NCI-H524 (cell line): ENCODE measurements around the gene TAX1BP3.
A peak's percentile ranks its signal among the peaks of the same experiment; 100 is the strongest.
"Not testable (repeated sequence)": the region's sequence is repeated elsewhere in the genome, so short reads cannot be mapped to it uniquely, and the experiment has no call there.

Experiments used
- DNase-seq, 2 experiments: peaks; one replicate each; lab custom pipeline; 2025; lab: John Stamatoyannopoulos, UW

Gene TAX1BP3, protein sequence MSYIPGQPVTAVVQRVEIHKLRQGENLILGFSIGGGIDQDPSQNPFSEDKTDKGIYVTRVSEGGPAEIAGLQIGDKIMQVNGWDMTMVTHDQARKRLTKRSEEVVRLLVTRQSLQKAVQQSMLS

DNA sequence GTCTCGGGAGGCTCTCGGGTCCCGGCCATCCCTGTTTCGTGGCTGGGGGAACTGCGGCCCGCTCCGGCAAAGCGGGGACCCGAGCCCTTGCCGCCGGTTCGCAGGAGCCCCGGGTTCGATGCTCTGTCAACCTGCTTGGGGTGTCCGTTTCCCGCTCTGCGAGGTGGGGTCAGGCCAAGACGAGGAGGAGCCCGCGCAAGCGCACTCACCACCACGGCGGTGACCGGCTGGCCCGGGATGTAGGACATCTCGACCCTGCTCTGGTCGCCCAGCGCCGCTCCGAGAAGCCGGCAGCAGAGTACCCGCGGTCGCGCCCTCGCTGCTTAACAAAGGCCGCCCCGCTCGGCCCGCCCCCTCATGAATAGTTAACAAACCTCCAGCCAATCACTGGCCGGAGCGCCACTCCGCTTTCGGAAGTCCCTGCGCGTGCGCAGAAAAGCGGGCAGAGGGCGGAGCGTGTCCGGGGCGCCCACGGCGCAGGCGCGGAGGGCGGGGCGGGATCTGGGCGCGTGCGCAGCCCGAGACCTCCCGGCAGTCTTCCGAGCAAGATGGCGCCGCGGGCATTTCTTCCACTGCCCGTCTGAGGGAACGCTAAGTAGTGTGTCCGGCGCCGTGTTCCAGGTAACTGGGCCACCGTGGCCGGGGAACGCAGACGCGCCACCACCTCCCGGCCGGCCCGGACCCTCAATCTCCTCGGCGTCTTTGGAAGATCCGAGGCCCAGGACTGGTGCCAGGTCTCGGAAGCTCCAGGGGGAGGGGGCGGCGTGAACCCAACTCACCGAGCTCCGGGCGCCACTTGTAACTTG is at the start of gene TAX1BP3, which contains the start of gene EMC6:
TSS of gene TAX1BP3 (minus strand) at position 300 of the 806 bp plus-strand sequence. CDS start at position 248, 52 bp downstream.
TSS of gene EMC6 (plus strand) at position 534 of the 806 bp plus-strand sequence. CDS start 335 bp downstream, outside the sequence.
- DNase-seq = peak; percentile 71 to 86

DNA sequence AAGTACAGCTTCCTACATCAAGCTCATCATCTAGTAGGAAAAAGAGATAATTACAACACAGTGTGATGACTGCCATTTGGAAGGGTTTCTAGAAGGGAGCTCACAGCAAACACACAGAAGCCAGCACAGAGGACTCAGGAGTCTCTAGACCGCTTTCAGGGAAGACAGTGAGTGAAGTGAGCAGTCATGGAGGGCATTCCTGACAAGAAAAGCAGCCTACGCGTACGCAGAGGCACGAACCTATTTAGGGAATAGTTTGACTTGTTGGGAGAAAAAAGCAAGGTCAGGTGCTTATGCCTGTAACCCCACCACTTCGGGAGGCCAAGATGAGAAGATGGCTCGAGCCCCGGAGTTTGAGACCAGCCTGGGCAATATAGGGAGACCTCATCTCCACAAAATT is 46.9 kb upstream of the TAX1BP3 start:
- no peak for DNase-seq

DNA sequence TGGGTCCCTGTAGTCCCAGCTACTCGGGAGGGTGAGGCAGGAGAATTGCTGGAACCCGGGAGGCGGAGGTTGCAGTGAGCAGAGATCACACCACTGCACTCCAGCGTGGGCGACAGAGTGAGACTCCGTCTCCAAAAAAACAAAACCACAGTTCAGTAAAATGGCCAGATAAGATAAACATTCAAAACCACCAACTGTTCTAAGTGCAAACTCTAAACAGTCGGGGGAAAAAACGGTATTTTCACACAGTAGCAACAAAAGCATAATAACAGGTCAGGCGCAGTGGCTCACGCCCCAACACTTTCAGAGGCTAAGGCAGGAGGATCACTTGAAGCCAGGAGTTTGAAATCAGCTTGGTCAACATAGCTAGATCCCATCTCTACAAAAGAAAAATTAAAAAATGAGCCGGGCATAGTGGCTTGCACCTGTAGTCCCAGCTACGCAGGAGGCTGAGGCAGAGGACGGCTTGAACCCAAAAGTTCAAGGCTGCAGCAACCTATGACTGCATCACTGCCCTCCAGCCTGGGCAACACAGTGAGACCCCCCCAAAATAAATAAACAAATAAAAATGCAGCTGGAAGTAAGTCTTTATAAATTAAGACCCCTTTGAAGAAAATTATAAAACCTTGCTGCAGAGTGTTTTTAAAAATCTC is 44.6 kb upstream of the TAX1BP3 start:
- no peak for DNase-seq

DNA sequence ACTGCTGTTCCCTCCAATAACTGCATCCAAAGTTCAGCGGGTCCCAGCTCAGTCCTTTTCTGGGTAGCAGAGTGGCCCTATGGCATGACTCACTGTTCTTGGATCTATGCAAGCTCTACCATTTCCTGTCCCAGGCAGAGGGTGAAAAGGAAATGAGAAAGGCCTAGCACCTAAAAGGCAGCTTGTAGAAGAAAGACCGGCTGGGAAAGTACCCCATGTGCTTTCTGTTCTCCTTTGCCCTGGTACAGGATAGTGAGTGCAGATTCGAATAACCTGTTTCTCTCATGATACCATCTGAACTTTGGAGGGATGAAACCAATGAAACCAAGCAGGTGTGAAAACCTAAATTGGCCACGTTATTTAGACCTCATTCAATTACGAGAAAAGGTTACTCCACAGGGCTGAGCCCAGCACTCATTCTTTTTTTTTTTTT is 42.6 kb upstream of the TAX1BP3 start:
- no peak for DNase-seq

DNA sequence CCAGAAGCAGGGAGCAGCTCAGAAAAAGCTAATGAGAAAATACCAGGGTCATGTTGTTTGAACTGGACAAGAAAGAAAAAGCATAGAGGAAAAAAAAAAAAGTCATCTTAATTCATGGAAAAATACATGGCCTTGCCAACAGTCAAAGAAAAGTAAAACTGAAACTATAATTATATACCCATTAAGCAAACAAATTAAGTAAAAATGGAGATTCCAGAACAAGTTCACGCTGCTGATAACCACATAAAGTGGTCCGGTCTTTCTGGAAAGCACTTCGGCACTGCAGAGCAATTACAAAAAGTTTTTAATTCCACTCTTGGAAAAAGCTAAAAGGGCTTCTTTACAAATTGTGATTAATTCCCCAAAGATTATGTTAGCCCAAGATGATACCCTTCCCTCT is 40.0 kb upstream of the TAX1BP3 start:
- no peak for DNase-seq

DNA sequence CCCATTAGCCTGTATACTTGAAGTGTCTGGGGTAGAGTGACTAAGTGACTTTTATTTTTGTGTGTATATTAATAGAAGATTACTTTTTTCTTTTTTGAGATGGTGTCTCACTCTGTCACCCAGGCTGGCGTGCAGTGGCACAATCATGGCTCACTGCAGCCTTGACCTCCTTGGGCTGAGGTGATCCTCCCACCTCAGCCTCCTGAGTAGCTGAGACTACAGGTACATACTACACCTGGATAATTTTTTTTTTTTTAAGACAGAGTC is 37.3 kb upstream of the TAX1BP3 start:
- DNase-seq = not testable (repeated sequence)

DNA sequence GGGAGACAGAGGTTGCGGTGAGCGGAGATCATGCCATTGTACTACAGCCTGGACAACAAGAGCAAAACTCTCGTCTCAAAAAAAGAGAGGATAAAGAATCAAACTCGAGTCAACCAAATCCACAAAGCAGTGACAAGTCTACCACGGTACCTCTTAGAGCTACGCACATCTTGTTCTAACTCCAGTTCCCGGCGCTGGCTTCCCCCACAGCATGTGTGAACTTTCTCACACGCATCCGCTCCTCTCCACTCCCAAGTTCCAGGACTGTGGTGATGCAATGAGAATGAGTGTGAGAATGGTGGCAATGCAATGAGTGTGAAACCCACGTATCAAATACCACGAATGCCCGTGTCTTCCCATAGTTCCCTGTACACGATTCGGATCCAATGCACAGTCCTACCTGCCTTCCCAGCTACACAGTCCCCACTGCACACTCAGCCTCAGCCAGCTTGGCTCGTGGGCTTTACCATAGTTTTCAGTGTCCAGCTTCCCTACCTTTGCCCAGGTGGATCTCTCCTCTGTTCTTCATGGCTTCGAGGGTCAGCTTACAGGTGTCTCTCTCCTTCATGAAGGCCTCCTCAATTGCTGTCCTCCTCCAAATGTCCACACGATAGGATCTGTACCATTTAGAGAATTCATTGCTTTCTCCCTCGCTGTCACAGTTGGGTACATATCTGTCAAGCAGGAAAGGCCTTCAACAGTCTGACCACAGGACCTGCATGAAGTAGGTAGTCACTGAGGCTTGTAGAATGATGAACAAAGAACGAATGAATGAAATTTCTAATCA is 36.7 kb upstream of the TAX1BP3 start:
- no peak for DNase-seq

DNA sequence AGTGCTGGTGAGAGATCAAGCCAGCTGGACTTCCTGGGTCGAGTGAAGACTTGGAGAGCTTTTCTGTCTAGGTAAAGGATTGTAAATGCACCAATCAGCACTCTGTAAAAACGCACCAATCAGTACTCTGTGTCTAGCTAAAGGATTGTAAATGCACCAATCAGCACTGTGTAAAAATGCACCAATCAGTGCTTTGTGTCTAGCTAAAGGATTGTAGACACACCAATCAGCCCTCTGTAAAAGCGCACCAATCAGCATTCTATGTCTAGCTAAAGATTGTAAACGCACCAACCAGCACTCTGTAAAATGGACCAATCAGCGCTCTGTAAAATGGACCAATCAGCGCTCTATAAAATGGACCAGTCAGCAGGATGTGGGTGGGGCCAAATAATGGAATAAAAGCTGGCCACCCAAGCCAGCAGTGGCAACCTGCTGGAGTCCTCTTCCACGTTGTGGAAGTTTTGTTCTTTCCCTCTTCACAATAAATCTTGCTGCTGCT is 33.7 kb upstream of the TAX1BP3 start:
- not testable (repeated sequence) for DNase-seq

DNA sequence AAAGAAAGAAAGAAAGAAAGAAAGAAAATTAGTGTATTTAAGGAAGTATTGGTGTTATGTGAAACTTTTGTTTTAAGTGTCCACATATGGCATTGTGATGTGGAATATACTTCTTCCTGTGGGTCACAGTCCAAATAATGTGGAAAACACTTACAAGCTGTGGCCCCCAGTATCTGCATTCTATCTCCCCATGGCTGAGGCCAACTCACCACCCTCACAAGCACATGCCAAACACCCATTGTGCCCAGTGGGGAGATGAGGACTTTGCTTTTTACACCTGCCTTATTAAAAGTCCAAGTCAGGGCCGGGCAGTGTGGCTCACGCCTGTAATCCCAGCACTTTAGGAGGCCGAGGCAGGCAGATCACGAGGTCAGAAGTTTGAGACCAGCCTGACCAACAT is 31.6 kb upstream of the TAX1BP3 start:
- DNase-seq = no peak

DNA sequence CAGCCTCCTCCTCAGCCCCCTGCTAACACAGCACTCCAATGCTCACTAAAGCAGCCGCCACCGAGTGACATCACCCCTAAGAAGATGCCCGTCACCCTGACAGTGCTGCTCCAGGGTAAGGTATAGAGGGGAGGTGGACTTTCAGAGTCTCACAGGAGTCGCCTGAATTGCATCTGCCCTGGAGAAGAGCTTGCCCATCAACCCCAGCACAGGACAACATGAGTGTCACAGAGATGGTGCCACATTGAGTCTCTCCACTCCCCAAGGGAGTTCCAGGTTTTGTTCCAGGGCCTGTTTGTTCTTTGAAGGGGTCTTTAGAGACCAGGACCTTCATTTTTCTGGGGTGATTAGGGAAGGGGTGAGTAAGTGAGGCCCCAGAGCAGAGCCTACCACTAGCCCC is 29.8 kb upstream of the TAX1BP3 start:
- DNase-seq = no peak

DNA sequence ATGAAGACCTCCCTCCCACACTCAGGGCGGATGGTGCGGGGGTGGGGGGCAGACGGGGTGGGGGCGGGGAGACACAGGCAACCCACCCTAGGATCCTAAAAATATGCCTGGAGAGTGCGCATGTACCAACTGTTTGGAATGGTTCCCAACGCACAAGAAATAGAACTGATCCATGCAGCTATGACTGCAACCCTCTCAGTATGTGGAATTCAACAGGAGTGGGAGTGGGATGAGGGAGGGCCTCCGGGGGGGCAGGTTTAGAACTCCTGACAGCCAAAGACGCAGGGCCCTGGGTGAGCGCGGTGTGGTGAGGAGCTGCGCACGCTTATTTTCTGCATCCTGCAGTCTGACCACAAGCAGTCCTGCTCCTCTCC is 28.7 kb upstream of the TAX1BP3 start:
- no peak for DNase-seq

DNA sequence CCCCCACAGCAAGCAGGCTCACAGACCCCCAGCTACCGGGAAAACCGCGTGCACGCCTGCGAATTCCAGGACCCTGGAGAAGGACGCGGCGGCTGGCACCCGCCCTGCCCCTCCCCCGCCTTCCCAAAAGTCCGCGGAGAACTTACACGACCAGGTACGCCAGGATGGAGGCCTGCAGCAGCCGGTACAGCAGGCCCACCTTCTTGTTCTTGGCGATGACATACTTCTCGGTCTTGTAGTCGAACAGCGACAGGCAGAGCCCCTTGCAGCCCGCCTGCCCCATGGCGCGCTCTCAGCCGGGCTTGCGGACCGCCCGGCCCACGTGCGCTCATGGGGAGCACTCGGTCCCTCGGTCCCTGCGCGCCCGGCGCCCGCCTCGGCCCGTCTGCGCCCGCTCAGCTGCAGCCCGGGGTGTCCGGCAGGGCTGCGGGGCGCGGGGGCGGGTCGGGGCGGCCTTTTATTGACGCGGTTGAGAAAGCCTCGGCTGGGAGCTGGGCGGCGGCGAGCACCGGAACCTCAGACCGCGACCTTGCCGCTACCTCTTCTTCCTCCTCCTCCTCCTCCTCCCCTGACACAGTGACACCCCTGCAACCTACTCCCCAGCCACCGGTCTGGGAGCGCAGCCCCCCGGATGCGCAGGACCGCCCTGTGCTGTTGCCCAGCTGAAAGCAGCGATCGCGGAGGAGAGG is 27.5 kb upstream of the TAX1BP3 start, which contains the start of gene P2RX5:
TSS of gene P2RX5 (minus strand) at position 433 of the 689 bp plus-strand sequence. CDS start at position 283, 150 bp downstream.
- no peak for DNase-seq

DNA sequence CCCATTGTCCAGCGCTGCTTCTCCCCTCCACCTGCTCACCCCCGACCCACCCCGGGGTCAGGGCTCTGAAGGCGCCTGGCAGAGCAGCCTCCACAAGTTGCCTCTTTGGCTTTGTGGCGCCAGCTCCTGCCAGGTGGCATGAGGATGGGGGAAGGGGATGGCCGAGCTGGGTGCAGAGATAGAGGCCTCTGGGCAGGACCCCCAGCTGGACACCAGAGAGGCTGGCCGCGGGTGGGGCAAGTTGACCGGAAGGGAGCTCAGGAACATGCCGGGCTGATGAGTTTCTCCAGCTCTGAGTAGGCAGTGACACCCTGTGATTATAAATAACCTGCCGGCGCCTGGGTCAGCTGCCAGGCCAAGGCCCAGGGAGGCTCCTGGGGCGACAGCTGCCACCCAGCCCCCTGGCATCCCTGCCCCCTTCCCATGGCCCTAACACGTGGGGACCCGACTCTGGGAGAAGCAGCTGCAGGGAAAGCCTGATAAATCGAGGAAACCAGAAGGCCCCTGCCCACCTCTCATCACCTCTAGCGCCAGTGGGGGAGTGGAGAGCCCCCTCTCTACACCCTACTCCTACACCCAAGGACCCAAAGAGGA is 26.8 kb upstream of the TAX1BP3 start:
- peak in 1 of 2 experiments; percentile 1 for DNase-seq

DNA sequence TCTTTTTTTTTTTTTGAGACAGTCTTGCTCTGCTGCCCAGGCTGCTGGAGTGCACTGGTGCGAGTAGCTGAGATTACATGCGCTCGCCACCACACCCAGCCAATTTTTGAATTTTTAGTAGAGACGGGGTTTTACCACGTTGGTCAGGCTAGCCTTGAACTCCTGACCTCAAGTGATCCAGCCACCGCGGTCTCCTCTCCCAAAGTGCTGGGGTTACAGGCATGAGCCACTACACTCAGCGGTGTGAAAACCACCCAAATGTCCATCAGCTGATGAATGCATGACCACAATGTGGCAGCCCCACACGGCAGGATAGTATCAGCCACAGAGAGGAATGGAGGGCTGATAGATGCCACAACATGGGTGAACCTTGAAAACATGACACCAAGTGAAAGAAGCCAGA is 25.5 kb upstream of the TAX1BP3 start:
- no peak for DNase-seq

DNA sequence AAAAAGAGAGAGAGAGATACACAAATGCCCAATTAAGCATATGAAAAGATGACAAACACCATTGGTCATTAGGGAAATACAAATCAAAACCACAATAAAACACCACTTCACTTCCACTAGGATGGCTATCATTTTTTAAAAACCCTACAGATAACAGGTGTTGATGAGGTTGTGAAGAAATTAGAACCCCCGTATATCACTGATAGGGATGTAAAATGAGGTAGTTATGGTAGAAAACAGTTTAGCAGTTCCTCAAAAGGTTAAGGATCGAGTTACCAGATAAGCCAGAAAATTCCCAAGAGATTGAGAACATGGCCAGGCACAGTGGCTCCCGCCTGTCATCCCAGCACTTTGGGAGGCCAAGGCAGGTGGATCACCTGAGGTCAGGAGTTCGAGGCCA is 24.8 kb upstream of the TAX1BP3 start:
- no peak for DNase-seq

DNA sequence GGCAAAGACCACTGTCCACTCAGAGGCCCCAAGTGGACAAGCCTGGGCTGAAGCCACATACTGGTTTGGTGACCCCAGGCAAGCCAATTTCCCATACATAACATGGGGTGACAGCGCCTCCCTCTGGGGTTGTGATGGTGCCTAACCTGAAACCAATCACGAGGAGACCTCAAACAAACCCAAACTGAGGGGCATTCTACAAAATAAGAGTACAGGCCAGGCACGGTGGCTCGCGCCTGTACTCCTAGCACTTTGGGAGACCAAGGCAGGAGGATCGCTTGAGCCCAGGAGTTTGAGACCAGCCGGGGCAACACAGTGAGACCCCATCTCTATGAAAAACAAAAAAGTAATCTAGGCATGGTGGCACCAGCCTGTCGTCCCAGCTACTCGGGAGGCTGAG is 24.0 kb upstream of the TAX1BP3 start:
- no peak for DNase-seq

DNA sequence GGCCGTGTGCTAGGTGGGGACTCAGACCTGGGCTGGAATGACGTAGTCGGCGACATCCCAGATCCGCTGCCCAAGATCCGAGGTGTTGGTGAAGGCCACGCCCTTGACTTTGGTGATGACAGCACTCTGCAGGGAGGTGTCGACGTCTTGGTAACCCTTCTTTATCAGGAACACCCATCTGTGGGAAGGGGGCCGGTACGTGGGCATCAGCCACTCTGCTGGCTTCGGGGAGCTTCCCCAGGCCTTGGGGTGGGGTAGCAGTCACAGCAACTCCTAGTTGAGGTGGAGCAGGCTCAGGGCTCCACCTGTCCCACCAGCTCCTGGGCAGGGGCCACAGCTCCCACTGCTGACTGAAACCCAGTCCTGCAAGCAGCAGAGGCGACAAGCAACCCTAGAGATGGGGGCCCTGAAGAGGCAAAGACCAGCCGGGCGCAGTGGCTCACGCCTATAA is 23.3 kb upstream of the TAX1BP3 start:
- DNase-seq = no peak

DNA sequence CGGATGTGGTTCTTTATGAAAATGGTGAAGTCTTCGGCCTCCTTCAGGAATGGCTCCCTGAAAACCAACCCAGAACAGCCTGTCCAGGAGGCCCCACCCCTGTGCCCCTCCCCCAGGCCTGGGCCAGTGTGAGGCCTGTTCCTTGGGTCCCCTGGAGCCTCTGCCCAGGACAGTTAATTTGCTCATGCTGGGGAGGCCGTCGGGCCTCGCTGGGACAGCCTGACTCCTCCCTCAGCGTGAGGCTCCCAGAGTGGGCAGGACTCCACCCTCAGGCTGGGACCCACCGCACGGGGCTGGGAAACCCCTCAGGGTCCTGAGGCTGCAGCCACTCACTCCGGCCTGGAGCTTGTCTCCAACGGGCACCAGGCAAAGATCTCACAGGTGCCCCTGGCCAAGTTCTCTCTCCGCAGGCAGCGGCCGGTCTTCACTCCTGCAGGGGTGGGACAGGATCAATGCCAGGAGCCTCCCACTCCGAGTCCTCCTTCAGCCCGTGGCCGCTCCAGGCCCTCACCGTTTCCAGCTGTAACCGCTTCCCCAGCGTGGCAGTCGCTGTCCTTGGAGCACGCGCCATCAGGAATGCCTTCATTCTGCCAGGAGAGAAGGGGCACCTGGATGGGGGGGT is 21.8 kb upstream of the TAX1BP3 start:
- no peak for DNase-seq

DNA sequence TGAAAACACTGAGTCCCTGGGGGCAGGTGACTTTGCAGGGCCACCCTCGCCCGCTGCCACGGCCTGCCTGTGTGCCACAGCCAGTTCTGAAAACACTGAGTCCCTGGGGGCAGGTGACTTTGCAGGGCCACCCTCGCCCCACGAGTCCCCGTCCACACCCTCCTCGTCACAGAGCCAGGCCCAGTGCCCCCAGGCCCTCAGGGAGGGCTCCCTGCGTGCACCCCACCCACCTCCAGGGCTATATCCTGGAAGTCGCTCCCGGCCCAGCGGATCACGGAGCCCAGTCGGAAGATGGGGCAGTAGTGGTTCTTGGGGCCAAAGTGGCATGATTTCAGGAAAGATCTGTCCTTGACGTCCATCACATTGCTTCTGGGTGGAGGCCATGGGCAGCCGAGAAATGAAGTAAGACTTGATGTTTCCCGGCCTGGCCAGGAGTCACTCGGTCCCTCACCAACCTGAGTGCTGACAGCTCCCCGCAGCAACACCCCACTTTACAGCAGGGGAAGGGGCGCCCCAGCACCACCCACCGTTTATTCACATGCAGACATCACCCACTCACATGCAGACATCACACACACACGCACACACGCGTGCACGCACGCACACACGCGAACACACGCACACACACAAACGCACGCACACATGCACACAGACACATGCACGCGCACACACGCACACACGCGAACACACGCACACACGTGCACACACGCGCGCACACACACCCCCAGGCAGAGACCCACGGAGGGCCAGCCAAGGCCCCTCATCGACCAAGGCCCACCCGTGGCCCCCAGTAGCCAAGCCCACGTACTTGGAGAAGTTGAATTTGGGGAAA is 21.1 kb upstream of the TAX1BP3 start:
- no peak for DNase-seq

DNA sequence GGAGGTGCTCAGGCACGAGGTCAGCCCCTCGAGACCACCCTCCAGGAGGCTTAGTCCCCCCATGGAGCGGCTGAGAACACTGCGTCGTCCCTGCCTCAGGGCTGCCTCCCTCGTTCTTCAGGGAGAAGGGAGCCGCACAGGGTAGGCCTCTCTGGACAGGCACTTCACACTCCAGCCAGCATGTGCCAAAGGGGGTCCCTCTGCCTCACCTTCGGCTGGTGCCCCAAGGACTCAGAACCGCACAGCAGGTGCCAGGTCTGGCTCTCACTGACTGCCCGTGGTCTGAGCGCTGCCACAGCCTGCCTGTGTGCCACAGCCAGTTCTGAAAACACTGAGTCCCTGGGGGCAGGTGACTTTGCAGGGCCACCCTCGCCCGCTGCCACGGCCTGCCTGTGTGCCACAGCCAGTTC is 20.5 kb upstream of the TAX1BP3 start:
- DNase-seq = no peak
